GM10266 (cell line): ENCODE data around the gene IFI30.
A peak's percentile ranks its signal among the peaks of the same experiment; 100 is the strongest.

Experiments used
- DNase-seq: peaks from one replicate; pipeline ENCODE4 v3.0.0; 2012; ENCODE audit errors: extremely low spot score
- CTCF ChIP-seq: IDR thresholded peaks from 2 replicates; pipeline ENCODE4 v1.5.1; 2012; ENCODE audit warnings: mild to moderate bottlenecking, low read depth; ENCODE audit not compliant: control insufficient read depth, insufficient read depth; ENCODE audit errors: missing control alignments

Gene IFI30

GRCh38 chr19:18185538-18185937 is 11.9 kb downstream of the IFI30 start:
- TF ChIP-seq CTCF: no peak
- DNase-seq: no peak

GRCh38 chr19:18190278-18190677 is 16.7 kb downstream of the IFI30 start:
- TF ChIP-seq CTCF: no peak
- no peak for DNase-seq

DNA sequence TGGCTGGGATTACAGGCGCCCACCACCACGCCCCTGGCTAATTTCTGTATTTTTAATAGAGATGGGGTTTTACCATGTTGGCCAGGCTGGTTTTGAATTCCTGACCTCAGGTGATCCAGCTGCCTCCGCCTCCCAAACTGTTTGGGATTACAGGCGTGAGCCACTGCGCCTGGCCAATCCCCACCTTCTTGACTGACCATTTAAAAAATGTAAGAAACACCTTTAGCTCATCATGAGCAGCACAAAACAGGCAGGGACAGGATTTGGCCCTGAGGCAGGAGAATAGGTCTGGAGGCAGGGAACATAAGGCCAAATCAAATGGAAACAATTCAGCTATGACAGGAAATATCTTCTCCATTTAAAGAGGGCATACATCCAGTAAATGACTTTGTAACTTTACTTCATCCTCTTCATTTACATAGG is 18.0 kb downstream of the IFI30 start:
- no peak for TF ChIP-seq CTCF
- DNase-seq: no peak

DNA sequence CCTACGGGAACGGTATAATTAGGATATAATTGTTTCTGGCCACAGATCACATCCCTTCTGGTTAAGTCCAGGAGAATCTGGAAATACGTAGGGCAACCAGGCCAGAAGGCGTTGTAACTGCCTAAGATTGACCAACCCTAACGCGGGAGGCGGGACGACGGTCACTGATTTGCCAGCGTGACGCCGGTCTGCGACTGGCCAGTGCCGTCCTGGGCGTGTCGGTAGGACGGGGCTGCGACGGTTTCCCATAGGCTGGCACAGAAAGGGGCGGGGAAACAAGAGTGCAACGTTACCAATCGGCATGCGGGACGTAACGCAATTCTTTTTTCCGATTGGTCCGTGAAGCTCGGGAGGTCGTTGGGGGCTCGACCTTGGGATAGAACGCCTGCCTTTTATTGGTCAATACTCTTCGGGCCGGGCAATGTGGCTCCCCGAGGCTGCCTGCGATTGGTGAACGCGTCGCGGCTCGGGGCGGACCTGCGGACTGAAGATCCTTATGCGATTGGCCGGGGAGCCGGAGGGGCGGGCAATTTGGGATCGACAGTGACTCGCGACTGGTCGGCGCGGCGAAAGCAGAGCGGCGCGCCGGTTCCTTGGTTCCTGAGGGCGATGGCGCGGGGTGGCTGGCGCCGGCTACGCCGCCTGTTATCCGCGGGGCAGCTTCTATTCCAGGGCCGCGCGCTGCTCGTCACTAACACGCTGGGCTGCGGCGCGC is 19.2 kb downstream of the IFI30 start, which contains the start of gene MPV17L2:
MPV17L2 (plus strand) TSS at position 546 of the 715 bp plus-strand sequence; CDS start at position 610, 64 bp downstream.
- peak; percentile 95 for DNase-seq
- no peak for TF ChIP-seq CTCF

- no peak for DNase-seq
- TF ChIP-seq CTCF: no peak
Measured at GRCh38 chr19:18193388-18194180, 20.0 kb downstream of the IFI30 start.

- DNase-seq: no peak
- no peak for TF ChIP-seq CTCF
Measured at GRCh38 chr19:18194181-18194530, 20.5 kb downstream of the IFI30 start.
